Measurements from ENCODE around the gene ESRRA.

GRCh38 chr11:64299847-64300648 lies 5.3 kb upstream of the ESRRA start, which contains the start of gene CATSPERZ:
- no peak for TF ChIP-seq POLR2AphosphoS5 (IDR thresholded peaks at IDR 0.05)
- no peak for TF ChIP-seq POLR2A (IDR thresholded peaks at IDR 0.05)
